Measurements from ENCODE around the gene GTF2IRD1. TPM values are rescaled to one million over a fixed set of nuclear protein-coding genes. Genes with fewer than 3 reads are reported as not detected.

Gene GTF2IRD1
- total and polyA plus RNA-seq, 9 of the 15 experiments (the other 6 are each of a cell fraction or from before 2014, with no cell fraction given) = 9.1 to 30.2 (median 14.0) TPM

GRCh38 chr7:74515276-74515675 is 61.6 kb downstream of the GTF2IRD1 start:
- no peak overlapping the region for H3K4me2 ChIP-seq (ENCODE audit: insufficient read depth, low read length)
- H3K27me3 ChIP-seq (ENCODE audit: control insufficient read depth in 2 of 2, insufficient read depth in 2 of 2, low read length in 2 of 2) = no peaks in the 10 kb centered on the region
- WGBS (ENCODE audit: insufficient coverage, low coverage, missing lambda C conversion rate) = 90% methylated on average over 15 of the region's 15 CpGs
- ChIA-PET POLR2A (interaction anchor here (0.9 to 1.6 kb wide), 2 partner anchors 12 kb away, joined by 3 to 7 read pairs; no protein-coding TSS in a partner anchor), CTCF (ENCODE audit: low intra/inter-chr PET ratio) (no interaction called here)
- H4K20me1 ChIP-seq (replicated peaks; ENCODE audit: control insufficient read depth, insufficient read depth, low read length) = 0 out of 2 replicates have a peak, but pooled peaks cover 3% of the 10 kb centered on the region
- peaks cover 0 to 9% of the 10 kb centered on the region in 2 experiments; a peak in 1 of 5 replicates for H3K4me1 ChIP-seq (replicated peaks in 1 of 2; ENCODE audit: control insufficient read depth in 2 of 2, insufficient read depth in 2 of 2, low read length in 2 of 2)
- no peak for TF ChIP-seq BRCA1 (IDR thresholded peaks at IDR 0.05)
- no peak for TF ChIP-seq BRCA1 (CRISPR knock-in tag; IDR thresholded peaks at IDR 0.05)
- peak; percentile 78 for TF ChIP-seq ZNF24 (IDR thresholded peaks at IDR 0.05)
- no peak overlapping the region for H2AFZ ChIP-seq (ENCODE audit: low read depth, low read length)
- no peaks in the 10 kb centered on the region for H3K9me1 ChIP-seq (ENCODE audit: control insufficient read depth, insufficient read depth, low read length)
- no peak overlapping the region for H3K9ac ChIP-seq (ENCODE audit: insufficient read depth in 1 of 2, low read depth in 2 of 2, low read length in 2 of 2)
- H3K27ac ChIP-seq (ENCODE audit: extremely low read depth, low read depth, low read length) = no peak overlapping the region
- H3K9me3 ChIP-seq (replicated peaks; ENCODE audit: control insufficient read depth, insufficient read depth, low read depth, low read length) = no peaks in the 10 kb centered on the region; the same call in 1 of the 2 replicates
- intact Hi-C loops (cut with micrococcal nuclease) = no loop called here
- H3K4me3 ChIP-seq = no peak overlapping the region
- no peaks in the 10 kb centered on the region for H3K79me2 ChIP-seq (ENCODE audit: control insufficient read depth, insufficient read depth, low read length)
- DNase-seq (ENCODE audit: extremely low read depth in 1 of 4, low spot score in 3 of 4) (no peak), ATAC-seq (no peak), FAIRE-seq (no peak)
- in situ Hi-C loops (cut with MboI) = no loop called here
- BruUV-seq (replicated peaks) = no TSS peak
- H3K36me3 ChIP-seq (ENCODE audit: control insufficient read depth, insufficient read depth, low read length) = peaks cover 47% of the 10 kb centered on the region; the same call in 2 of the 3 replicates

GRCh38 chr7:74516214-74516613 is 62.5 kb downstream of the GTF2IRD1 start:
- WGBS (ENCODE audit: insufficient coverage, low coverage, missing lambda C conversion rate) = 40% methylated on average over 3 of the region's 3 CpGs
- intact Hi-C loops (cut with micrococcal nuclease) (no loop called here), in situ Hi-C loops (cut with MboI) (no loop called here)
- no peak overlapping the region for H3K4me2 ChIP-seq (ENCODE audit: insufficient read depth, low read length)
- no peak overlapping the region for H3K27ac ChIP-seq (ENCODE audit: extremely low read depth, low read depth, low read length)
- no peak overlapping the region for H3K9ac ChIP-seq (ENCODE audit: insufficient read depth in 1 of 2, low read depth in 2 of 2, low read length in 2 of 2)
- ChIA-PET CTCF (ENCODE audit: low intra/inter-chr PET ratio) (no interaction called here), POLR2A (interaction anchor here (0.6 to 1.6 kb wide), 2 partner anchors 13 to 472 kb away, joined by 3 to 7 read pairs; no protein-coding TSS in a partner anchor)
- H3K79me2 ChIP-seq (ENCODE audit: control insufficient read depth, insufficient read depth, low read length) = no peaks in the 10 kb centered on the region
- H3K9me1 ChIP-seq (ENCODE audit: control insufficient read depth, insufficient read depth, low read length) = no peaks in the 10 kb centered on the region
- no peaks in the 10 kb centered on the region for H3K27me3 ChIP-seq (ENCODE audit: control insufficient read depth in 2 of 2, insufficient read depth in 2 of 2, low read length in 2 of 2)
- no peak for TF ChIP-seq TFE3 (CRISPR knock-in tag; IDR thresholded peaks at IDR 0.05)
- TF ChIP-seq ZNF3 (CRISPR knock-in tag; IDR thresholded peaks at IDR 0.05) = peak; percentile 66; the same call in 1 of the 2 replicates
- no peak for TF ChIP-seq MYNN (IDR thresholded peaks at IDR 0.05)
- no peak for TF ChIP-seq MYNN (CRISPR knock-in tag; IDR thresholded peaks at IDR 0.05)
- no peak for TF ChIP-seq ZNF561 (CRISPR knock-in tag; conservative IDR thresholded peaks at IDR 0.05)
- no peak for TF ChIP-seq GABPB2 (CRISPR knock-in tag; conservative IDR thresholded peaks at IDR 0.05)
- TF ChIP-seq ZNF518B (CRISPR knock-in tag; IDR thresholded peaks at IDR 0.05) = no peak
- no peak for TF ChIP-seq CREM (IDR thresholded peaks at IDR 0.05; ENCODE audit: low read depth)
- H2AFZ ChIP-seq (ENCODE audit: low read depth, low read length) = no peak overlapping the region
- H3K4me1 ChIP-seq (replicated peaks in 1 of 2; ENCODE audit: control insufficient read depth in 2 of 2, insufficient read depth in 2 of 2, low read length in 2 of 2) = peaks cover 0 to 9% of the 10 kb centered on the region in 2 experiments; a peak in 1 of 5 replicates
- DNase-seq (ENCODE audit: extremely low read depth in 1 of 4, low spot score in 3 of 4) (no peak), ATAC-seq (no peak), FAIRE-seq (no peak)
- H4K20me1 ChIP-seq (replicated peaks; ENCODE audit: control insufficient read depth, insufficient read depth, low read length) = 0 out of 2 replicates have a peak, but pooled peaks cover 3% of the 10 kb centered on the region
- H3K36me3 ChIP-seq (ENCODE audit: control insufficient read depth, insufficient read depth, low read length) = peaks cover 48% of the 10 kb centered on the region; the same call in 2 of the 3 replicates
- BruUV-seq (replicated peaks) = TSS peak; percentile 19
- peaks cover 2% of the 10 kb centered on the region; the same call in 1 of the 2 replicates for H3K9me3 ChIP-seq (replicated peaks; ENCODE audit: control insufficient read depth, insufficient read depth, low read depth, low read length)
- no peak overlapping the region for H3K4me3 ChIP-seq
